CD14-positive monocyte (primary cell): ENCODE results near the gene PDE1A. TPM values are rescaled to one million over a fixed set of nuclear protein-coding genes. Genes with fewer than 3 reads are reported as not detected.

Experiments
- DNase-seq, 3 donors: peaks; one replicate each; pipeline ENCODE4 v3.0.0-alpha.2; 2011 to 2022
- H2AFZ ChIP-seq: 2 replicates; pipeline ENCODE4 v1.6.0; 2012; ENCODE audit warnings: mild to moderate bottlenecking, low read depth, low read length, inconsistent platforms; ENCODE audit not compliant: insufficient read depth, poor library complexity, severe bottlenecking
- H3K27ac ChIP-seq, 2 donors: 1 replicate in 1 of 2; 2 replicates in 1 of 2; pipeline ENCODE4 v1.5.1; 2012 to 2013; ENCODE audit warnings: low read length in 2 of 2, control low read depth in 1 of 2, inconsistent platforms in 1 of 2, low read depth in 1 of 2, mild to moderate bottlenecking in 1 of 2
- H3K27me3 ChIP-seq, 2 donors: one replicate each; pipeline versions ENCODE4 v1.6.0 to v1.6.1; 2011 to 2013; ENCODE audit warnings: low read length in 2 of 2; ENCODE audit not compliant: control insufficient read depth in 2 of 2, insufficient read depth in 2 of 2
- H3K36me3 ChIP-seq, 2 donors: replicated peaks in 1 of 2; 1 replicate in 1 of 2; 2 replicates in 1 of 2; pipeline versions ENCODE4 v1.5.1 to v1.6.1; 2012 to 2013; ENCODE audit warnings: low read length in 2 of 2, control low read depth in 1 of 2, inconsistent platforms in 1 of 2, mild to moderate bottlenecking in 1 of 2; ENCODE audit not compliant: insufficient read depth in 2 of 2, control insufficient read depth in 1 of 2
- H3K4me1 ChIP-seq, 2 donors: 1 replicate in 1 of 2; 2 replicates in 1 of 2; pipeline versions ENCODE4 v1.5.1 to v1.6.1; 2012 to 2013; ENCODE audit warnings: low read length in 2 of 2, control low read depth in 1 of 2, inconsistent platforms in 1 of 2, mild to moderate bottlenecking in 1 of 2, moderate library complexity in 1 of 2; ENCODE audit not compliant: insufficient read depth in 2 of 2, control insufficient read depth in 1 of 2
- H3K4me2 ChIP-seq: replicated peaks from 2 replicates; pipeline ENCODE3; 2012; ENCODE audit warnings: low read length, moderate library complexity, mild to moderate bottlenecking; ENCODE audit not compliant: poor library complexity, severe bottlenecking; ENCODE audit errors: extremely low read depth
- H3K4me3 ChIP-seq, 3 experiments: fragments of 200-600 bp in 1 of 3; sonication (generic) in 1 of 3; replicated peaks in 1 of 3; 1 replicate in 2 of 3; 2 replicates in 1 of 3; pipeline ENCODE4 v1.5.1; 2011 to 2013; ENCODE audit warnings: low read length in 3 of 3, mild to moderate bottlenecking in 3 of 3, control low read depth in 2 of 3, low read depth in 2 of 3, inconsistent platforms in 1 of 3, moderate library complexity in 1 of 3
- H3K79me2 ChIP-seq: 2 replicates; pipeline ENCODE4 v1.6.0; 2012; ENCODE audit warnings: mild to moderate bottlenecking, control low read depth, inconsistent platforms, low read length, moderate library complexity; ENCODE audit not compliant: insufficient read depth
- H3K9ac ChIP-seq: 2 replicates; pipeline ENCODE4 v1.6.0; 2017; ENCODE audit warnings: low read length, mild to moderate bottlenecking; ENCODE audit not compliant: insufficient read depth, poor library complexity, severe bottlenecking
- H3K9me3 ChIP-seq, 2 donors: replicated peaks in 1 of 2; 1 replicate in 1 of 2; 2 replicates in 1 of 2; pipeline versions ENCODE4 v1.5.1 to v1.6.1; 2012 to 2013; ENCODE audit warnings: low read length in 2 of 2, control low read depth in 1 of 2; ENCODE audit not compliant: control insufficient read depth in 1 of 2, insufficient read depth in 1 of 2
- H4K20me1 ChIP-seq: 2 replicates; pipeline ENCODE4 v1.6.0; 2012; ENCODE audit warnings: mild to moderate bottlenecking, low read length, control low read depth, moderate library complexity; ENCODE audit not compliant: insufficient read depth
- H3K27ac Mint-ChIP-seq, 7 donors: one replicate each; pipeline ENCODE4 v1.8.0; 2020; ENCODE audit warnings: mild to moderate bottlenecking in 7 of 7, mixed read lengths in 7 of 7, moderate library complexity in 6 of 7, inconsistent platforms in 2 of 7
- H3K27me3 Mint-ChIP-seq, 3 donors: one replicate each; pipeline ENCODE4 v1.8.0; 2021 to 2022; ENCODE audit warnings: low read depth in 3 of 3, mild to moderate bottlenecking in 3 of 3, mixed read lengths in 3 of 3, moderate library complexity in 3 of 3, inconsistent platforms in 1 of 3
- H3K36me3 Mint-ChIP-seq, 2 donors: one replicate each; pipeline ENCODE4 v1.8.0; 2020; ENCODE audit warnings: mixed read lengths in 2 of 2, inconsistent platforms in 1 of 2, mild to moderate bottlenecking in 1 of 2
- H3K4me1 Mint-ChIP-seq: one replicate; pipeline ENCODE4 v1.8.0; 2020; ENCODE audit warnings: mild to moderate bottlenecking, mixed read lengths
- H3K4me3 Mint-ChIP-seq, 2 donors: one replicate each; pipeline ENCODE4 v1.8.0; 2020; ENCODE audit warnings: mild to moderate bottlenecking in 2 of 2, mixed read lengths in 2 of 2, moderate library complexity in 1 of 2
- H3K9me3 Mint-ChIP-seq, 7 donors: one replicate each; pipeline ENCODE4 v1.8.0; 2020 to 2022; ENCODE audit warnings: mixed read lengths in 7 of 7, mild to moderate bottlenecking in 6 of 7, moderate library complexity in 6 of 7, inconsistent platforms in 2 of 7
- WGBS: methylation state at CpG from one replicate; pipeline ENCODE4 v1.1.5; 2013; ENCODE audit warnings: missing lambda C conversion rate; ENCODE audit not compliant: insufficient coverage; 5-methylcytosine and 5-hydroxymethylcytosine counted together
- intact Hi-C, 2 donors: fragments of 100-400 bp; cut with micrococcal nuclease; formaldehyde crosslinking; loops; one replicate each; pipeline versions ENCODE4 v1.15.0 to v1.15.1; 2023
- polyA plus RNA-seq, 3 donors: library from polyadenylated mRNA; depleted of rRNA in 1 of 3; unstranded in 2 of 3; stranded (reverse) in 1 of 3; fragments of 300-500 nt in 2 of 3; fragments of >200 nt in 1 of 3; fragmentation: Illumina TruSeq in 2 of 3; gene quantifications; 1 replicate in 2 of 3; 2 replicates in 1 of 3; pipeline ENCODE4 v1.2.3, GENCODE V29; 2012 to 2021
- TF ChIP-seq, protein P1 (sequence below): fragments of 200-600 bp; IDR thresholded peaks from one replicate; pipeline ENCODE4 v1.8.0; 2022; ENCODE audit warnings: antibody characterized with exemption, mild to moderate bottlenecking

The PDE1A gene
- polyA plus RNA-seq, 3 donors = not detected

- Histone ChIP-seq H3K79me2 (no peaks in the 10 kb centered on the region), H3K27ac (no peak overlapping the region), H3K9ac (no peak overlapping the region), H3K4me1 (no peaks in the 10 kb centered on the region), H3K27me3 (no peaks in the 10 kb centered on the region), H3K36me3 (no peaks in the 10 kb centered on the region), H4K20me1 (no peaks in the 10 kb centered on the region), H2AFZ (no peak overlapping the region), H3K4me3 (no peak overlapping the region), H3K4me2 (no peak overlapping the region), H3K9me3 (no peaks in the 10 kb centered on the region)
- peaks cover 0 to 3% (median 2%) of the 10 kb centered on the region in 7 donors for H3K9me3 Mint-ChIP-seq
- no peak for DNase-seq
- peaks cover 0 to 1% (median 0%) of the 10 kb centered on the region in 3 donors for H3K27me3 Mint-ChIP-seq
- H3K36me3 Mint-ChIP-seq = no peaks in the 10 kb centered on the region
- TF ChIP-seq, protein P1, sequence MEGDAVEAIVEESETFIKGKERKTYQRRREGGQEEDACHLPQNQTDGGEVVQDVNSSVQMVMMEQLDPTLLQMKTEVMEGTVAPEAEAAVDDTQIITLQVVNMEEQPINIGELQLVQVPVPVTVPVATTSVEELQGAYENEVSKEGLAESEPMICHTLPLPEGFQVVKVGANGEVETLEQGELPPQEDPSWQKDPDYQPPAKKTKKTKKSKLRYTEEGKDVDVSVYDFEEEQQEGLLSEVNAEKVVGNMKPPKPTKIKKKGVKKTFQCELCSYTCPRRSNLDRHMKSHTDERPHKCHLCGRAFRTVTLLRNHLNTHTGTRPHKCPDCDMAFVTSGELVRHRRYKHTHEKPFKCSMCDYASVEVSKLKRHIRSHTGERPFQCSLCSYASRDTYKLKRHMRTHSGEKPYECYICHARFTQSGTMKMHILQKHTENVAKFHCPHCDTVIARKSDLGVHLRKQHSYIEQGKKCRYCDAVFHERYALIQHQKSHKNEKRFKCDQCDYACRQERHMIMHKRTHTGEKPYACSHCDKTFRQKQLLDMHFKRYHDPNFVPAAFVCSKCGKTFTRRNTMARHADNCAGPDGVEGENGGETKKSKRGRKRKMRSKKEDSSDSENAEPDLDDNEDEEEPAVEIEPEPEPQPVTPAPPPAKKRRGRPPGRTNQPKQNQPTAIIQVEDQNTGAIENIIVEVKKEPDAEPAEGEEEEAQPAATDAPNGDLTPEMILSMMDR = no peak
- no peaks in the 10 kb centered on the region for H3K4me1 Mint-ChIP-seq
- H3K27ac Mint-ChIP-seq = no peak overlapping the region
- intact Hi-C loops = no loop called here
- no peak overlapping the region for H3K4me3 Mint-ChIP-seq
- 100% methylated on average over 1 of the region's 1 CpG for WGBS
Observed at GRCh38 chr2:182267971-182268370, 158.9 kb downstream of the PDE1A start.

DNA sequence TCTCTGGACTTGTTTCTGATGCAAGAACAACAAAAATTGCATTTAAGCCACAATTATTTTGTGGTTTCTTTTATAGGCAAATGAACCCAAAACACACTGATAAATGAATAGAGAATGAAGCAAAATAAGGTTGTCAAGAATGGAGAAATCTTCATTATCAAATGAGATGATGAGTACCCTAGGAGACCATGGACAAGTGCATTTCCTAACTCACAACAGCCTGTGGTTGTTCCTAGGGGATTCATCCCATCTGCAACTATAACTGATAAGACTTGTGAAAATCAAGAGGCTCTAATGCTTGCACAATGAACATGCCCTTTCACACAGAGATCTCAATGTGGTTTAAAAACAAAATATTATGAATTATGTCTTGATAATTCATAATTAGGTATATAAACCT lies 159.9 kb downstream of the PDE1A start:
- no peak overlapping the region for H3K27ac Mint-ChIP-seq
- Histone ChIP-seq H3K79me2 (no peaks in the 10 kb centered on the region), H3K36me3 (no peaks in the 10 kb centered on the region), H3K27ac (no peak overlapping the region), H3K9ac (no peak overlapping the region), H4K20me1 (no peaks in the 10 kb centered on the region), H3K27me3 (no peaks in the 10 kb centered on the region), H3K9me3 (no peaks in the 10 kb centered on the region), H2AFZ (no peak overlapping the region), H3K4me3 (no peak overlapping the region), H3K4me1 (no peaks in the 10 kb centered on the region), H3K4me2 (no peak overlapping the region)
- intact Hi-C loops = no loop called here
- peaks cover 0 to 1% (median 1%) of the 10 kb centered on the region in 3 donors for H3K27me3 Mint-ChIP-seq
- TF ChIP-seq, protein P1 = no peak
- peaks cover 0 to 6% (median 1%) of the 10 kb centered on the region in 7 donors for H3K9me3 Mint-ChIP-seq
- H3K4me1 Mint-ChIP-seq = no peaks in the 10 kb centered on the region
- no peak for DNase-seq
- no peaks in the 10 kb centered on the region for H3K36me3 Mint-ChIP-seq
- H3K4me3 Mint-ChIP-seq = no peak overlapping the region
